ENCODE measurements around the gene RBMY1J.
"Not testable (repeated sequence)": the region's sequence is repeated elsewhere in the genome, so short reads cannot be mapped to it uniquely, and the experiment has no call there.

GRCh38 chrY:22461962-22462361 lies 58.8 kb downstream of the RBMY1J start:
- not testable (repeated sequence) for TF ChIP-seq ZNF70 (CRISPR knock-in tag; IDR thresholded peaks at IDR 0.05); RARB (CRISPR knock-in tag; IDR thresholded peaks at IDR 0.05); SNAI2 (CRISPR knock-in tag; IDR thresholded peaks at IDR 0.05); ZC3H10 (CRISPR knock-in tag; IDR thresholded peaks at IDR 0.05); ZFP3 (CRISPR knock-in tag; IDR thresholded peaks at IDR 0.05); ZFP30 (CRISPR knock-in tag; IDR thresholded peaks at IDR 0.05); OSR1 (CRISPR knock-in tag; IDR thresholded peaks at IDR 0.05); BACH2 (CRISPR knock-in tag; IDR thresholded peaks at IDR 0.05; ENCODE audit: borderline replicate concordance); CREB5 (CRISPR knock-in tag; IDR thresholded peaks at IDR 0.05; ENCODE audit: low read depth); ZNF565 (CRISPR knock-in tag; conservative IDR thresholded peaks at IDR 0.05; ENCODE audit: low read depth); CSDC2 (CRISPR knock-in tag; IDR thresholded peaks at IDR 0.05); POU6F1 (CRISPR knock-in tag; IDR thresholded peaks at IDR 0.05; ENCODE audit: borderline replicate concordance, low read depth)
- TF ChIP-seq, protein P1, sequence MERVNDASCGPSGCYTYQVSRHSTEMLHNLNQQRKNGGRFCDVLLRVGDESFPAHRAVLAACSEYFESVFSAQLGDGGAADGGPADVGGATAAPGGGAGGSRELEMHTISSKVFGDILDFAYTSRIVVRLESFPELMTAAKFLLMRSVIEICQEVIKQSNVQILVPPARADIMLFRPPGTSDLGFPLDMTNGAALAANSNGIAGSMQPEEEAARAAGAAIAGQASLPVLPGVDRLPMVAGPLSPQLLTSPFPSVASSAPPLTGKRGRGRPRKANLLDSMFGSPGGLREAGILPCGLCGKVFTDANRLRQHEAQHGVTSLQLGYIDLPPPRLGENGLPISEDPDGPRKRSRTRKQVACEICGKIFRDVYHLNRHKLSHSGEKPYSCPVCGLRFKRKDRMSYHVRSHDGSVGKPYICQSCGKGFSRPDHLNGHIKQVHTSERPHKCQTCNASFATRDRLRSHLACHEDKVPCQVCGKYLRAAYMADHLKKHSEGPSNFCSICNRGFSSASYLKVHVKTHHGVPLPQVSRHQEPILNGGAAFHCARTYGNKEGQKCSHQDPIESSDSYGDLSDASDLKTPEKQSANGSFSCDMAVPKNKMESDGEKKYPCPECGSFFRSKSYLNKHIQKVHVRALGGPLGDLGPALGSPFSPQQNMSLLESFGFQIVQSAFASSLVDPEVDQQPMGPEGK (CRISPR knock-in tag; IDR thresholded peaks at IDR 0.05; ENCODE audit: borderline replicate concordance): not testable (repeated sequence)
